Tibial artery (tissue), 4 donors: ENCODE data around the gene ENOSF1.

Source experiments
- DNase-seq, 2 donors: peaks; one replicate each; pipeline ENCODE4 v3.0.0-alpha.2; 2019
- H3K27ac ChIP-seq, 2 donors: fragments of 200-600 bp; sonication (generic) in 1 of 2; 1 replicate in 1 of 2; 2 replicates in 1 of 2; pipeline ENCODE4 v1.5.1; 2018 to 2019; ENCODE audit warnings: mild to moderate bottlenecking in 1 of 2
- H3K27me3 ChIP-seq, 2 donors: fragments of 200-600 bp; sonication (generic) in 1 of 2; one replicate each; pipeline versions ENCODE4 v1.5.1 to v1.6.0; 2016 to 2019
- H3K36me3 ChIP-seq, 3 donors: fragments of 200-600 bp; sonication (generic) in 2 of 3; one replicate each; pipeline ENCODE4 v1.5.1; 2016 to 2019; ENCODE audit warnings: mild to moderate bottlenecking in 2 of 3
- H3K4me1 ChIP-seq, 4 donors: fragments of 200-600 bp; sonication (generic) in 2 of 4; 1 replicate in 3 of 4; 2 replicates in 1 of 4; pipeline ENCODE4 v1.5.1; 2016 to 2019
- H3K4me3 ChIP-seq, 2 donors: fragments of 200-600 bp; sonication (generic) in 1 of 2; 1 replicate in 1 of 2; 2 replicates in 1 of 2; pipeline ENCODE4 v1.5.1; 2018 to 2019; ENCODE audit warnings: mild to moderate bottlenecking in 2 of 2
- H3K9me3 ChIP-seq, 3 donors: fragments of 200-600 bp; sonication (generic) in 1 of 3; one replicate each; pipeline ENCODE4 v1.5.1; 2016 to 2019
- intact Hi-C: fragments of 100-400 bp; cut with DNase I; formaldehyde crosslinking; loops from one replicate; pipeline ENCODE4 v1.15.0; 2023; ENCODE audit warnings: low total_unique reads
- TF ChIP-seq, protein P1 (sequence below), 2 experiments: fragments of 200-600 bp in 1 of 2; fragments of 450-650 bp in 1 of 2; IDR thresholded peaks; one replicate each; pipeline ENCODE4 v1.5.1; 2017 to 2019; ENCODE audit warnings: antibody characterized with exemption in 2 of 2, mild to moderate bottlenecking in 1 of 2, moderate library complexity in 1 of 2

The ENOSF1 gene

DNA sequence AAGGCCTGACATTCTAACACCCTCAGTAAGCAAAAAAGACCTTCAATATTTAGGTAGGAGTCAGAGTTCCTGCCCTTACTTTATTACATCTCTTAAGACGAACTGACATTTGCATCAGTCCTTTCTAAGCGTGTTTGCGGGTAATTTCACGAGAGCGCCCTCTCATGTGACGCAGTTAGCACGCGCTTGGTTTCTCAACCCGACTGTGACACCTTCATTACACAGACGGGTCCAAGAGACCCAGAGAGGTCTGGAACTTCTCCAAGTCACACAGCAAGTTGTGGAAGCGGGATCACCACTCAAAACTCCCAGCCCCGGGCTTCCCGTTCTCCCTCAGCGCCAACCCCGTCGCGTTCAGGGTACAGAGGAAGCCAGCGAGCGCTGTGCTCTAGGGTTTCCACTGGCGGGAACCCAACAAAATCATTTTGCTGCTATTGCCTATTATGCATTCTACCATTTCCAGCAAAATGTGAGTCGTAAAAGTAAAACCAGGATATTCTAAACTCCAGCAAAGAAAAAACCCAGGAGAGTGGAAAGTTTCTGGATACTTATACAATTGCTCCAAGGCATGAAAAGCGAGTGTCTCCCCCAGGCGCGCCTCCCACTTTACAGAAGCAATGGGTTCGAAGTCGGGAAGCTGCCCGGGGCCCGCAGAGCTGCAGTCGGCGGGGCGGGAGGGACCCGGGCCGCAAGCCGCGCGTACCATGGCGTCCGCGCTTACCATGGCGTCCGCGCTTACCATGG is 601 bp downstream of the ENOSF1 start:
- Histone ChIP-seq H3K27me3 (no peaks in the 10 kb centered on the region), H3K36me3 (peaks cover 0 to 14% (median 0%) of the 10 kb centered on the region in 3 donors), H3K27ac (peak overlapping the region; percentile 67 to 78), H3K4me3 (peak overlapping the region; percentile 65 to 67), H3K9me3 (no peaks in the 10 kb centered on the region), H3K4me1 (peaks cover 0 to 18% (median 7%) of the 10 kb centered on the region in 4 donors)
- TF ChIP-seq, protein P1, sequence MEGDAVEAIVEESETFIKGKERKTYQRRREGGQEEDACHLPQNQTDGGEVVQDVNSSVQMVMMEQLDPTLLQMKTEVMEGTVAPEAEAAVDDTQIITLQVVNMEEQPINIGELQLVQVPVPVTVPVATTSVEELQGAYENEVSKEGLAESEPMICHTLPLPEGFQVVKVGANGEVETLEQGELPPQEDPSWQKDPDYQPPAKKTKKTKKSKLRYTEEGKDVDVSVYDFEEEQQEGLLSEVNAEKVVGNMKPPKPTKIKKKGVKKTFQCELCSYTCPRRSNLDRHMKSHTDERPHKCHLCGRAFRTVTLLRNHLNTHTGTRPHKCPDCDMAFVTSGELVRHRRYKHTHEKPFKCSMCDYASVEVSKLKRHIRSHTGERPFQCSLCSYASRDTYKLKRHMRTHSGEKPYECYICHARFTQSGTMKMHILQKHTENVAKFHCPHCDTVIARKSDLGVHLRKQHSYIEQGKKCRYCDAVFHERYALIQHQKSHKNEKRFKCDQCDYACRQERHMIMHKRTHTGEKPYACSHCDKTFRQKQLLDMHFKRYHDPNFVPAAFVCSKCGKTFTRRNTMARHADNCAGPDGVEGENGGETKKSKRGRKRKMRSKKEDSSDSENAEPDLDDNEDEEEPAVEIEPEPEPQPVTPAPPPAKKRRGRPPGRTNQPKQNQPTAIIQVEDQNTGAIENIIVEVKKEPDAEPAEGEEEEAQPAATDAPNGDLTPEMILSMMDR (IDR thresholded peaks at IDR 0.05) = no peak
- peak; percentile 87 for DNase-seq
- intact Hi-C loops = loop anchor here (5.0 to 10.0 kb wide), 2 partner anchors 57 to 100 kb away; partner anchors contain the start of genes TYMS and YES1

DNA sequence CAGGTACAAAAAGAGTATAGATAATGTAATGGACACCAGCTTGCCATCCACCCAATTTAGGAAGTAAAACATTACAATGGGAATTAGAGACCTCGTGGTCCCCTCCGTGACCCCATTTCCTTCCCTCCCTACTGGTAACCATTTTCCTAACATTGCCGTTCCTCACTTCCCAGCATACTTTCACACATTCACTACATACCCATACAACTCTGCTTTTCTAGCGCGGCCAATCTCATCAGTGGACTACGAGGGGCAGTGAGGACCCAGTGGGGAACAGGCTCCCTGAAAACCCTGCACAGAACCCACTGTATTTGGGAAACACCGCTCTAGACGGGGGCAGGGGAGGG is 1.1 kb downstream of the ENOSF1 start:
- TF ChIP-seq, protein P1 (IDR thresholded peaks at IDR 0.05) = no peak
- H3K27me3 ChIP-seq = no peaks in the 10 kb centered on the region
- DNase-seq = no peak
- H3K4me1 ChIP-seq = peaks cover 0 to 18% (median 7%) of the 10 kb centered on the region in 4 donors
- H3K4me3 ChIP-seq = peak overlapping the region; percentile 65 to 67
- no peaks in the 10 kb centered on the region for H3K9me3 ChIP-seq
- intact Hi-C loops = loop anchor here (5.0 to 10.0 kb wide), 2 partner anchors 56 to 101 kb away; partner anchors contain the start of genes TYMS and YES1
- H3K27ac ChIP-seq = peak overlapping the region; percentile 67 to 78
- peaks cover 0 to 15% (median 0%) of the 10 kb centered on the region in 3 donors for H3K36me3 ChIP-seq

DNA sequence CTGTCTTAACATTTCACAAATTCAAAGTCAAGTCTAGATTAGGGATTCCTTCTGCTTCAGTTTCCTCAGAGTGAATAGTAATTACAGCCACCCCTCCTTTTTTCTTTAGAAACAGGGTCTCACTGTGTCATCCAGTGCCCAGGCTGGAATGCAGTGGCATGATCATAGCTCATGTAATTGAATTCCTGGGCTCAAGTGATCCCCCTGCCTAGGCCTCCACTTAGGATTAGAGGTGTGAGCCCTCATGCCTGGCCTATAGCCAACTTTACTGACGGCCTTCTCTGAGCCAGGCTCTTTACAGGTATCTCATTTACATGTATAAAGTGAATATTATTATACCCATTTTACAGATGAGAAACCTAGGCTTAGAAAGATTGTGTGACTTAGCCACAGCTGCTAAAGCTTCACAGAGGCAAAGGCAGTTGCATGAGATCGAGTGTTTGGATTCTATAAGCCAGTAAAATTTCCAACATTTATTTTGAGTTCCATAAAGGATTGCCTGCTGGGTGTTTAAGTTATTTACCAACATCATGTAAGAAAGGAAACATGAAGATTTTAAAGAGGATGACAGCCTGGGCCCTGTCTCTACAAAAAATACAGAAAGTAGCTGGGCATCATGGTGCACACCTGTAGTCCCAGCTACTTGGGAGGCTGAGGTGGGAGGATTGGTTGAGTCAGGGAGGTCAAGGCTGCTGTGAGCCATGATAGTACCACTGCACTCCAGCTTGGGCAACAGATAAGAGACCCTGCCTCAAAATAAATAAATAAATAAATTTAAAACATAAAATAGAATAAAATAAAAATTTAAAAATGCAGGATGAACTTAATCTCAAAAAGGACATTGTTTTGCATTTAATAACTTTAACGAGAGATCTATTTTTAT is 1.8 kb downstream of the ENOSF1 start:
- Histone ChIP-seq H3K4me3 (peak overlapping the region; percentile 65 to 67), H3K36me3 (peaks cover 0 to 20% (median 0%) of the 10 kb centered on the region in 3 donors), H3K27me3 (no peaks in the 10 kb centered on the region), H3K4me1 (peaks cover 0 to 18% (median 7%) of the 10 kb centered on the region in 4 donors), H3K9me3 (no peaks in the 10 kb centered on the region), H3K27ac (peak overlapping the region in 1 of 2 donors; percentile 78)
- no peak for DNase-seq
- intact Hi-C loops = loop anchor here (5.0 to 10.0 kb wide), 2 partner anchors 56 to 102 kb away; partner anchors contain the start of genes TYMS and YES1
- TF ChIP-seq, protein P1 (IDR thresholded peaks at IDR 0.05) = no peak

DNA sequence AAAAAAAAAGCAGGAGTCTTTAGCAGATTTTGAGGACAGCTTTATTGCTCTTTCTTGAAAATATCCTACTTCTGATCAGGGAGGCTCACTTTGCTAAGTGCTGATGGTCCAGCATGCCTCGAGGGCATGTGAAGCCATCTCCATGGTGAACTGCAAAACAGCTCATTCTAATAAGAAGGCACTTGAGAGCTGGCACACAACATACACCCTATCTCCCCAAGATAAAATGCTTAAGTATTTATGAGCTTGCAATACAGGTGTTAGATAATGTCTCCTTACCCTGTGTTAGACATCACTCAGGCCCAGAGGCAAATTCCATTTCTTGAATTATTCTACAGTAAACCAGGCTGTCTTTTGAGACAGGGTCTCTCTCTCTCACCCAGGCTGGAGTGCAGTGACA is 2.7 kb downstream of the ENOSF1 start:
- peaks cover 0 to 29% (median 0%) of the 10 kb centered on the region in 3 donors for H3K36me3 ChIP-seq
- peaks cover 0 to 18% (median 7%) of the 10 kb centered on the region in 4 donors for H3K4me1 ChIP-seq
- no peak overlapping the region for H3K27ac ChIP-seq
- no peaks in the 10 kb centered on the region for H3K27me3 ChIP-seq
- H3K4me3 ChIP-seq = no peak overlapping the region
- DNase-seq = no peak
- intact Hi-C loops = loop anchor here (5.0 to 10.0 kb wide), 2 partner anchors 55 to 103 kb away; partner anchors contain the start of genes TYMS and YES1
- no peaks in the 10 kb centered on the region for H3K9me3 ChIP-seq
- TF ChIP-seq, protein P1 (IDR thresholded peaks at IDR 0.05) = no peak

DNA sequence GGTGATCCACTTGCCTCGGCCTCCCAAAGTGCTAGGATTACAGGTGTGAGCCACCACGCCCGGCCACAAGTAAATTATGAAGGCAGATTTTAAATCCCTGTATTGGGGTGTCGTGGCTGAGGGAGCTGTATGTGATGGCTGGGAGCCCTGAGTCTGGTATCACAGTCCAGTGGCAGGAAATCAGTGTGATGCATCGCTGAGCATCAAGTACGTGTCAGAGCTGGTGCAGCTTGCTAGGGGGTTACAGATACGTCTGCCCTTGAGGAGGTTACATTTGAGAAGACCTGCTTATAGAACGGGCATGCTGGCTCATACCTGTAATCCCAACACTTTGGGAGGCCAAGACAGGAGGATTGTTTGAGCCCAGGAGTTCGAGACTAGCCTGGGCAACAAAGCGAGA is 4.3 kb downstream of the ENOSF1 start:
- TF ChIP-seq, protein P1 (IDR thresholded peaks at IDR 0.05) = no peak
- no peaks in the 10 kb centered on the region for H3K9me3 ChIP-seq
- no peak for DNase-seq
- peaks cover 0 to 39% (median 0%) of the 10 kb centered on the region in 3 donors for H3K36me3 ChIP-seq
- no peak overlapping the region for H3K4me3 ChIP-seq
- peaks cover 0 to 17% (median 7%) of the 10 kb centered on the region in 4 donors for H3K4me1 ChIP-seq
- intact Hi-C loops = no loop called here
- H3K27me3 ChIP-seq = no peaks in the 10 kb centered on the region
- no peak overlapping the region for H3K27ac ChIP-seq
